Nephron progenitor cell (in vitro differentiated cells): ENCODE data around the gene PTMS.
A peak's percentile ranks its signal among the peaks of the same experiment; 100 is the strongest.

Experiments
- DNase-seq: peaks from one replicate; pipeline ENCODE4 v3.0.0; 2021
- H3K27ac Mint-ChIP-seq: 2 replicates; pipeline ENCODE4 v1.8.0; 2021; ENCODE audit warnings: mild to moderate bottlenecking, moderate library complexity, mixed read lengths
- H3K27me3 Mint-ChIP-seq: 2 replicates; pipeline ENCODE4 v1.8.0; 2021; ENCODE audit warnings: mild to moderate bottlenecking, low read depth, mixed read lengths; ENCODE audit not compliant: poor library complexity
- H3K36me3 Mint-ChIP-seq: 2 replicates; pipeline ENCODE4 v1.8.0; 2021; ENCODE audit warnings: low read depth, mixed read lengths
- H3K4me1 Mint-ChIP-seq: 2 replicates; pipeline ENCODE4 v1.8.0; 2021; ENCODE audit warnings: mixed read lengths
- H3K4me3 Mint-ChIP-seq: 2 replicates; pipeline ENCODE4 v1.8.0; 2021; ENCODE audit warnings: mild to moderate bottlenecking, moderate library complexity, mixed read lengths
- H3K9me3 Mint-ChIP-seq: 2 replicates; pipeline ENCODE4 v1.8.0; 2021; ENCODE audit warnings: mild to moderate bottlenecking, moderate library complexity, mixed read lengths
- CTCF ChIP-seq: fragments of 200-600 bp; sonication (generic); IDR thresholded peaks from 2 replicates; pipeline ENCODE4 v1.5.0; 2021; ENCODE audit warnings: antibody characterized with exemption

Gene PTMS

GRCh38 chr12:6777386-6777785 is 11.2 kb downstream of the PTMS start:
- Mint-ChIP-seq H3K36me3 (peaks cover 36% of the 10 kb centered on the region), H3K27me3 (peaks cover 14% of the 10 kb centered on the region), H3K9me3 (no peaks in the 10 kb centered on the region), H3K27ac (no peak overlapping the region), H3K4me1 (peaks cover 65% of the 10 kb centered on the region), H3K4me3 (no peak overlapping the region)
- no peak for DNase-seq
- no peak for TF ChIP-seq CTCF

GRCh38 chr12:6778217-6778573 is 12.0 kb downstream of the PTMS start:
- peaks cover 61% of the 10 kb centered on the region for H3K4me1 Mint-ChIP-seq
- peaks cover 15% of the 10 kb centered on the region for H3K27me3 Mint-ChIP-seq
- H3K36me3 Mint-ChIP-seq: peaks cover 36% of the 10 kb centered on the region
- peak overlapping the region; percentile 3 for H3K27ac Mint-ChIP-seq
- DNase-seq: peak; percentile 44
- peak overlapping the region; percentile 85 for H3K4me3 Mint-ChIP-seq
- no peak for TF ChIP-seq CTCF
- H3K9me3 Mint-ChIP-seq: no peaks in the 10 kb centered on the region

GRCh38 chr12:6778574-6779550 is 12.7 kb downstream of the PTMS start:
- Mint-ChIP-seq H3K9me3 (no peaks in the 10 kb centered on the region), H3K4me1 (peaks cover 65% of the 10 kb centered on the region), H3K27me3 (peaks cover 18% of the 10 kb centered on the region), H3K36me3 (peaks cover 36% of the 10 kb centered on the region), H3K4me3 (peak overlapping the region; percentile 85), H3K27ac (peak overlapping the region; percentile 77)
- DNase-seq: peak; percentile 98
- TF ChIP-seq CTCF: peak; percentile 80

DNA sequence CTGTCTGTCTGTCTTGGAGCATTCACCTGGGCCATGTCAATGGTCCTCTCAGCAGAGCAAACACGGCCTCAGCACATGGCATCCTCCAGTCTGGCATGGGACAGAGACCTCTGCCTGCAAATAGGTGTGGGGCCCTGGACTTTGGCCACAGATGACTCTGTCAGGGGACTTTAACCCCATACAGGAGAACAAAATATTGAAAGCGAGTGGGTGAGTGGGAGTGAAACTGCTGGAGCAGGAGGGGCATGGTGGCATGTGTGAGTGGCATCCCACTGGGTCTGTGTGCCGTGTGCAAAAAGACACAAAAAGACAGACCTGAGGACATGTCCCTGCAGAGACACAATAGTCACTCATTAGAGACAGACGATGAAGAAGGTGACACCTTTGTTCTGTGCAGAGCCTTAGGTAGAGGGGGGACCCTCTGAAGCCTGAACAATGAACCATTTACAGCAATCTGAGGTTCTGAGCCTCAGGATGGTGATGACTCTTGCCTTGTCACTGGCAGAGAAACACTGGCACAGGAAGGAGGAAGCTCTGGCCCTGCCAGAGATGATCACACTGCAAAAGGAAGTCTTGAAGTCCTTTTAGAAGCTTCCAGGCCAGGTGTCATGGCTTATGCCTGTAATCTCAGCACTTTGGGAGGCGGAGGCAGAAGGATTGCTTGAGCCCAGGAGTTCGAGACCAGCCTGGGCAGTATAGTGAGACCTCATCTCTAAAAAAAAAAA is 13.7 kb downstream of the PTMS start:
- H3K36me3 Mint-ChIP-seq: peaks cover 32% of the 10 kb centered on the region
- no peak for TF ChIP-seq CTCF
- peak overlapping the region; percentile 39 for H3K27ac Mint-ChIP-seq
- DNase-seq: no peak
- H3K4me1 Mint-ChIP-seq: peaks cover 62% of the 10 kb centered on the region
- no peaks in the 10 kb centered on the region for H3K9me3 Mint-ChIP-seq
- no peak overlapping the region for H3K4me3 Mint-ChIP-seq
- H3K27me3 Mint-ChIP-seq: peaks cover 11% of the 10 kb centered on the region

DNA sequence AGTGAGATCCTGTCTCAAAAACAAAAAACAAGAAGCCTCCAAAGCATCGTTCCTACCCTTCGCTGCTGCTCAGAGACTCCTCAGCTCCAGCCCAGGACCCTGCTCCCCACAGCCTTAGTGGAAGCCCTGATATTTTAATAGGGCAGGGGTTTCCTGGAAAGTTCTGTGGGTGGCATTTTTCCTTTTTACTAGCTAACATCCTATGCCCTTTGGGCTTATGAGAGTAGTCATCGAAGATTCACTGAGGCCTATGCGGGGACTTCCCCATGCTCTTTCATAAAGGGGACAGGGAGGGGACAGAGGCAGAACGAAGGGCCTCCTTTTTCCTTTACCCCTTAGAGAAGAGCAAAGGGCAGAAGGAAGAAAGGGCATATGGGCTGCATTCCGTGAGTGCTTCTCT is 14.4 kb downstream of the PTMS start:
- no peaks in the 10 kb centered on the region for H3K9me3 Mint-ChIP-seq
- no peak for DNase-seq
- H3K27me3 Mint-ChIP-seq: peaks cover 9% of the 10 kb centered on the region
- H3K4me3 Mint-ChIP-seq: no peak overlapping the region
- H3K36me3 Mint-ChIP-seq: peaks cover 25% of the 10 kb centered on the region
- H3K27ac Mint-ChIP-seq: no peak overlapping the region
- peaks cover 59% of the 10 kb centered on the region for H3K4me1 Mint-ChIP-seq
- no peak for TF ChIP-seq CTCF
